CD4-positive, alpha-beta T cell treated with Interleukin-21 for 1 hour (primary cell): ENCODE measurements around the gene CNOT11.
"Not testable (repeated sequence)": the region's sequence is repeated elsewhere in the genome, so short reads cannot be mapped to it uniquely, and the experiment has no call there.

ENCODE experiments used
- DNase-seq: peaks from one replicate; pipeline ENCODE4 v3.0.0-alpha.2; 2020

CNOT11 gene

DNA sequence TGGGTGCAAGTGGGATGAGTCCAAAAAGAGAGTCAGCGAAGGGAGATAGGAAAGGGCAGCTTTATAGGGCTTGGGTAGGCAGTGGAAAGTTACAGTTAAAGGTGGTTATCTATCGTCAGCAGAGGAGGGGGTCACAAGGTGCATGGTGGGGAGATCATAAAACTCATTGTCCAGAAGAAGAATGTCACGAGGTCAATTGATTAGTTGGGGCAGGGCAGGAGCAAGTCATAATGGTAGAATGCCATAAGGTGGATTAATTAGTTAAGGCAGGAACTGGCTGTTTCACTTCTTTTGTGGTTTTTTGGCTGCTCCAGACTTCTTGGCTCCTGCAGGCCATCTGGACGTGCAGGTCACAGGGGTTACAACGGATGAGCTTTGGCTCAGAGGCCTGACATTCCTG, 3.9 kb upstream of the CNOT11 start:
- DNase-seq, result not testable (repeated sequence)

DNA sequence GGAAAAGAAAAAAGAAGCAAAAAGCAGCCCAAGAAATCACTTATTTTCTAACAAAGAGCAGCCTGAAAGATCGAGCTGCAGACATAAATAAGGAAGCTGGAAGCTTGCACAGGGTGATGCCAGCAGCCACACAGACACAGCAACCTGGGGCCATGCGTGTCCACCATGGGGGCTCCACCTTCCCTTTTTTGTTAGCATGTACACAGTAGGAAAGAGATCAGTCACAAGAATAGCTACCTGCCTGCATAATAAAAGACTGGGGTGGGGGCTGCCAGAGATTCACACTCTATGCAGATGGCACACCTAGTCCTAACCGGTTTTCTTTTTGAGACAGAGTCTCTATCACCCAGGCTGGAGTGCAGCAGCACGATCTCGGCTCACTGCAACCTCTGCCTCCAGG, 2.9 kb upstream of the CNOT11 start:
- no peak for DNase-seq

DNA sequence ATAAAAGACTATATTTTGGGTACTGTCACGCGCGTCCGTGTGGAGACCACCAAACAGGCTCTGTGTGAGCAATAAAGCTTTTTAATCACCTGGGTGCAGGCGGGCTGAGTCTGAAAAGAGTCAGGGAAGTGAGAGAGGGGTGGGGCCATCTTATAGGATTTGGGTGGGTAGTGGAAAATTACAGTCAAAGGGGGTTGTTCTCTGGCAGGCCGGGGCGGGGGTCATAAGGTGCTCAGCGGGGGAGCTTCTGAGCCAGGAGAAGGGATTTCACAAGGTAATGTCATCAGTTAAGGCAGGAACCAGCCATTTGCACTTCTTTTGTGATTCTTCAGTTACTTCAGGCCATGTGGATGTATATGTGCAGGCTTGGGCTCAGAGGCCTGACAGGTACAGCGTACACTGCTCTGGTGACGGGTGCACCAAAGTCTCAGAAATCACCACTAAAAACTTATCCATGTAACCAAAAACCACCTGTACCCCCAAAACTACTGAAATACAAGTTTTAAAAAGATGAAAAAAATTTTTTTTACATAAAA, 1.4 kb upstream of the CNOT11 start:
- not testable (repeated sequence) for DNase-seq

DNA sequence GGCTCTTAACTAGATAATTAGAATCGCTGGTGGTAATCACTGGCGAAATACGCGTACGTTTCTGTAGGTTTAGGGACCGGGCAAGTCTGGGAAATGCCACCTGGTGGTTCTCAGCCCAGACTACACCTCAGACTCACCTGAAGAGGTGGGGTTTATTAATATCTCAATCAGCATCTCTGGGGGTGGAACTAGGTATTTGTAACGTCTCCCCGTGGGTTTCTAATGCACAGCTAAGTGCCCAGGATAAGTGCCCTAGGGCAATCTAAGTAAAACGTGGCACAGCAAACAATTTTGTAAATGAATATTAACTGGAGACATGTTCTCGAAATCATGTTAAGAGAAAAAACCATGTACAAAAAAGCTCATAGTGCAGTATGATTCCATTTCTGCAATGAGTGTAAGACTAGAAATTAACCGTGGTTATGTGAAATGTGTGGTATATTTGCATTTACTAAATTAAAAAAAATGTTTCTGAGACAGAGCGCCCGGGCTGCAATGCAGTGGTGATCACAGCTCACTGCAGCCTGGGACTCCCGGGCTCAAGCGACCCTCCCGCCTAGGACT, 760 bp upstream of the CNOT11 start:
- DNase-seq, result peak; percentile 56

DNA sequence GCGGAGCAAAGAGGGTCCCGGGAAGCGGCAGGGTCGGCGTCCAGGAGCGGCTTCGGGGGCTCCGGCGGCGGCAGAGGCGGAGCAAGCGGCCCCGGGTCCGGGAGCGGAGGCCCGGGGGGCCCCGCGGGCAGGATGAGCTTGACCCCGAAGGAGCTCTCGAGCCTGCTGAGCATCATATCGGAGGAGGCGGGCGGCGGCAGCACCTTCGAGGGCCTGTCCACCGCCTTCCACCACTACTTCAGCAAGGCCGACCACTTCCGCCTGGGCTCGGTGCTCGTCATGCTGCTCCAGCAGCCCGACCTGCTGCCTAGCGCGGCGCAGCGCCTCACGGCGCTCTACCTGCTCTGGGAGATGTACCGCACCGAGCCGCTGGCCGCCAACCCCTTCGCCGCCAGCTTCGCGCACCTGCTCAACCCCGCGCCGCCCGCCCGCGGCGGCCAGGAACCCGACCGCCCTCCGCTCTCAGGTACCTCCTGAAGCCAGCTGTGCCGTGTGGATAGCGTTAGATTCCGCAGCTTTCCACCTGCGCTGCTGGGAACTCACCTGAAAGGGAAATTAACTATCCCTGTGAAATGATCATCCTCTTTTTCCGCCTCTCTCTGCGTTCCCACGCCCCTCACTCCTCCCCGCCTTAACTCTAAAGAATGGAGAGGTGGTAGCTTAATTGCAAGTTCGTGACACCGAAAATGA, 472 bp downstream of the CNOT11 start:
- DNase-seq, result peak; percentile 84

DNA sequence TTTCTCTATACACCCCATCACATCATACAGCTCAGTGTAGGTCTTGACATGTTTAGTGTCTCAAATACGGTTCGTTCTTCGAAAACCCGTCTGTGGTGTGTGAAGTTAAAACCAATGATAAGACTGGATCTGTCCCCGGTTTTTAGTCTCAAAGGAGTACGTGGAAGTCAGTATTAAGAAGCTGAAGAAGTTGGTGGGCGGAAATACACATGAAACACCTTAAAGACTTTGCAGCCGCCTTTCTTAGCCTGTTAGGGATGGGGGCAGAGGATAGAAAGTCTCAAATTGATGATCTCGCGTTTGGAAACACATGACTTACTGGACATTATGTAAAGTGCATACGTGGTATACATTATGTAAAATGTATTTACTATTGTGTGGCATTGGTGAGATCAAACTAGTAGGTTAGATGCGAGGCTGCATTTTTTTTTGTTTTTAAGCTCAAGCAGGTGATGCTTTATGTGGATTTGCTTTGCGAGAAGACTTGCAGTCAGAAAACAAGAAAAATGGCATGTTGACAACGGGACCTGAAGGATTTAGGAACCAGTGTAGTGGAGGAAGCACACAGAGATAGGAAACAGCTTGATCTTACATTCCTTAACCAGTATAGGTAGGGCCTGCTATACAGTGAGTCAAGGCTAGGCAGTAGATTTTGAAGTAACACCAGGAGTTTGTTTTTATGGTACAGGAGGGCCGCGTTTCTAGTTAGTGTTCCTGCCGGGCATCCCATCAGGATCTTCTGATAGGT, 1.2 kb downstream of the CNOT11 start:
- DNase-seq, result peak; percentile 34

DNA sequence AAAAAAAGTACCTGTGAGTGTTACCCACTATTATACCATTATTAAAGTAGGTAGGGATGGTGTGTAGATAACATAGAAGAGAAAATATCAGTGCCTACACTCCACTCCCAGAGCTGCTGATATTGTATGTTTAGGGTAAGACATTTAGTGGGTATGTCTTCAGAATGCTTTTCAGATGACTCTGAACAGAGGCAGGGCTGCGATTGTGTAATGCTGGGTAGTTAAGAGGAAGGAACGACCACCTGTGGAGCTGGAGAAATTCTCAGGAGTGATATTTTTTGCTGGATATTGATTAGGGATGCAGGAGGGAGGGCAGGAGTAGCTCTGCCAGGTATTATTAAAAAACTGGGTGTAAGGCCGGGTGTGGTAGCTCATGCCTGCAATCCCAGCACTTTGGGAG, 2.8 kb downstream of the CNOT11 start:
- DNase-seq, result no peak

DNA sequence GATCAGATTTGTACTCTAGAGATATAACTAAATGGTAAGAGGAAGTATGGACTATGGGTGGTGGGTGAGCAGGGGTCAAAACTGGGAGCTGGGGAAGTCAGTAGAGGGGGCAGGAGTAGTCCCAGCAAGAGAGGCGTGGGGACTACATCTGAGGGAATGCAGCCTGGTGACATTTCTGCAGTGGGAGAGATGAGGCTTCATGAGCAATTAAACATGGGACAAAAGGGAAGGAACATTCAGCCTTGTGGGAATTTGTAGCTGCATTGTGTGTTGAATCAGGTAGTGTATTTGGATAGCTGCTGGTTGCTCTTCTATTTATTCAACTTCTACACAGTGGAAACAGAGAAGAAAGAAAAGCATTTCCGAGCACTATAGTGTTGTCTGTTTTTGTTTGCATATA, 3.6 kb downstream of the CNOT11 start:
- no peak for DNase-seq

DNA sequence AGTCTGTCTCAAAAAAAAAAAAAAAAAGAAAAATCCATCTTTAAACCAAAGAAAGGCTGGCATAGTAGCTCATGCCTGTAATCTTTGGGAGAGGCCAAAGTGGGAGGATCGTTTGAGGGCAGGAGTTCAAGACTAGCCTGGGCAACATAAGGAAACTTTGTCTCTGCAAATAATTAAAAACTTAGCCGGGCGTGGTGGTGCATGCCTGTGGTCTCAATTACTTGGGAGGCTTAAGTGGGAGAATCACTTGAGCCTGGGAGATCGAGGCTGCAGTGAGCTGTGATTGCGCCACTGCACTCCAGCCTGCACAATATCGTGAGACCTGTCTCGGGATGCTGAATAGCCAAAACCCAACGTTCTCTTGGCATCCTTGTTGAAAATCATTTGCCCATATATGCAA, 6.1 kb downstream of the CNOT11 start:
- no peak for DNase-seq

DNA sequence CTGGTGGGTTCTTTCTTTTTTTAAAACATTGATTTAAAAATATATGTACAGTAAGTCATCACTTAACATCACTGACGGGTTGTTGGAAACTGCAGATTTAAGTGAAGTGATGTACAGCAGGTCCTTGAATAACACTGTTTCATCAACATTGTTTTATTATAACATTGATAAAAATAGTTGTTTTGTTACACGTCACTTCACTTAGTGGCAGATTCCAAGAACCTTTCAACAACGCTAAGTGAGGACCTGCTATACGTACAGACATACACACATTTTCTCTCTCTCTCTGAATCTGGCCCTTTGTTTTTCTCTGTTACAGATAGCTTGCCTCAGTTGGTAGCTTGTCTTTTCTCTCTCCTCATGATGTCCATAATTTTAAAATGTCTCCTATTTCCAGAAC, 9.5 kb downstream of the CNOT11 start:
- no peak for DNase-seq

DNA sequence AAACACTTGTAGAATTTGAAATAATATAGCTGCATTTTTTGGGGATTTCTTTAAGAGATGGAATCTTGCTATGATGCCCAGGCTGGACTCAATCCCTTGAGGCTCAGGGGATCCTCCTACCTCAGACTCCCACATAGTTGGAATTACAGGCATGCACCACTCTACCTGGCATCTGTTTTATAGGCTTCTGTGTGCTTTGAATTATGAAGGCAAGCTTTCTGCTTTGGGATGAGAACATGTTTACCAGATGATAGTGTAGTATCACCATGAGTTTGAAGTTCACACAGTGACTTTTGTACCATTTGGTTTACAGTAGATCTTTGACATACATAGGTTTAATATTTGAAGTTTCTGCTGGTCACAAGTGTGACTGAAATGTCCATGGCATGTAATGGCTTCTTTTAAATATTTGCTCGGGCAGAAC, 10.7 kb downstream of the CNOT11 start:
- no peak for DNase-seq

DNA sequence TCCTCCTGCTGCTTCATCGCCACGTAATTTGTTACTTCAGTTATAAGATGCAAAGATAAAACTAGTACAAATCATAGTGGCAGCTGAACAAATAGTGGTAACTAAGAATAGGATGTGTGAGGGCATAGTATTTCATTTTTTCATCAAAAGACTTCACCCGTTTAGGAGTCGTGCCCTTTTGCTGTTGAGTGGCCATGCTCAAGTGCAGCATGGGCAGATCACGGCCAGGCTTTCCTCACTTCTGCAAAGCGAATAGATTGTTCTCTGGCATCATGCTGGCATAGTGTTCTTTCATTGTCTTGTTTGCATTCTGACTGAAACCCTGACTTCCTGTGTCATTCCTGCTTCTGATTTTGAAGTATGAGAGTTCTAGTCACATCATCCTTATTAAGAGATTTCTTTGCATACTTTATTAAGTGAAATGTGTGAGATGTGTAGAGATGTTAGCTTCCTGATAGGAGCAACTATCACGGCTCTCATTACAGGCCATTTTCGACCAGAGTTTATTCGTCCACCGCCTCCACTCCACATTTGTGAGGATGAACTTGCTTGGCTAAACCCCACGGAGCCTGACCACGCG, 11.8 kb downstream of the CNOT11 start:
- no peak for DNase-seq

DNA sequence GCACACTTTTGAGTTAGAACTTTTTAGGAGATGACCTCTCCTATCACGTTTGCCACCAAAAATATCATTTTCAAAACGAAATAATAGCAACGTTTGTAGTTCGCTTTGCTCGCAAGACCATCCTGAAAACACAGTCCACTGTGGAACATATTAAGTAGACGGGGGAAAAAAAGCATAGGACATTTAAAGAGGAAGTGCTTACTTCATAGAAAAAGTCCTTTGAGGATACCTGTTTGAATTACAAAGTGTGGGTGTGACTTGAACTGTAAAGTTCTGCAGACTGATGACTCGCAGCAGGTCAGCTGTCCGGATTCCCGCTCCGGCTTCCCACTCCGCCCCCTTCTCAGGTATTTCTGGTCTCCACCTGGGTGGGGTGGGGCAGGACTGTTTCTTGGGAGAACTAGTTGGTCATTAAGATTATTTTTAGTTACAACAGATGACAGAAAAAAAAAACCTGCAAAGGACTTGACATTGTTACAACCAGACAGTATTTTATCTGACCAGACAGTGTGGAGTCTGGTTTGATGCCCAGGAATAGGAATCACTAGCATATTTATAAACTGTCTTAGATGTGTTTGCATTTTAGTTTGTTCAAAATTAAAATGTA, 13.3 kb downstream of the CNOT11 start:
- no peak for DNase-seq

DNA sequence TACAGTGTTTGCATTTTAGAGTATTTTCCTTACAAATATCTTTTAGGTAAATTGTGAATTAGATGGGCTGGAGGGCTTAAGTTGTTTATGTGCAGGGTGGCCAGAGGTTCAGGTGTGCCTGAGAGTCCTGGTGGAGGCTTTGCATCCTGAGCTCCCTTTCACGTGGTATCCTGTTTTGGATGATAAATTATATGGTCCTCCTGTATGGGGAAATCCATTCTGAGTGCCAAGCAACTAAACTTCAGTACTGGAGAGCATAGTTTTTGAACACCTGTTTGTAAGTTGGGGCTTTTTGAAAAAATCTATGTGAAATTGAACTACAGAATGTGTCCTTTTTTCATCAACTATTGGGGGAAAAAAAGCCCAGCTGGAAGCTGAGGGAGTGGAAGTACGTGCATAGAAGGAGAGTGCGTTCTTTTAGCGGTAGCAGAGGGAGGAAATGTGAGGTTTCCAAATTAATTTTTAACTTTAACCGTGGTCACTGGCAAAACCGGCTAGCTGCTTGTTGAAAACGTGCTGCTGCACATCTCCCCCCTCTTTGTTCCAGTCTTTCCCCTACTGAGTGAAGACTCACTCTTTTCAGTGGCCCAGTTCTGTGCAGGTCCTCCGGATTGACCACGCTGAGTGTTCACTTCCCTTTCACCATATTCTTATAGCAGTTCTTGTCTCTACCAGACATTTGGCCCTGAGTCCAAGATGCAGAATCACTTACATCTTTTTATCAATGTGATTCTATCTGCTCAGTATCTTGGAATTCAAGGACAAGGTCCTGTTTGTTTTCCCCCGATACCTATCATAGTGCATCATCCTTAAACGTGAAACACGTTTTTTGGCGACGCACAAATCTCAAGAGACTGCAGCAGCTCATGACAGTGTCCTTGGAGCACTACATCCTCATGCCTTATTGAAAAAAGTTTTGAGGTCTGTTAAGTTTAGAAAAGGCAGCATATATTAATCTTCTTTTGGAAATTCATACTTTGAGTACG, 15.3 kb downstream of the CNOT11 start:
- no peak for DNase-seq

DNA sequence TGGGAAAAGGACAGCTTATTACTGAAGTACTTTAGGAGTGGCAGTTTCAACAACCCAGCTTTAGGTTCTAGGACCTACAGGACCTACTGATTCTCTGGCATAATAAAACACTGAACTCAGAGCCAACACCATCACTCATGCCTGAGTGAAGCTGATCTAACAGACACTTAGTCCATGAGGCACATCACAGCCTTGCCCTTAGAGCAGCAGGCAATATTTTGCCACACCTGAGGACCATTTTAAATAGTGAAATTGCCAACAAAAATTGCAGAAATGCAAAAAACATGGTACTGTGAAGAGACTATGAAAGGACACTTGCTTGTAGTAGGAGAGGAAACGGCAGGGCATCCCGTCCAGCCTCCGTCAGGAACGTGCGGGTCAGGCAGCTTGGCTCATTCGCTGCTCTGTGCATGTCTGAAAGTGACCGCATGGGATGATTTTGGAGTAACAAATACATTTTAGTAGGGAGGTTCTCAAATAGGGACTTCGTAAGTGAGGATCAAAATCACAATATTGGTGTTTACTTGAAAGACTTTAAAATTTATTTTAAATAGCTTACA, 18.1 kb downstream of the CNOT11 start:
- DNase-seq, result no peak

DNA sequence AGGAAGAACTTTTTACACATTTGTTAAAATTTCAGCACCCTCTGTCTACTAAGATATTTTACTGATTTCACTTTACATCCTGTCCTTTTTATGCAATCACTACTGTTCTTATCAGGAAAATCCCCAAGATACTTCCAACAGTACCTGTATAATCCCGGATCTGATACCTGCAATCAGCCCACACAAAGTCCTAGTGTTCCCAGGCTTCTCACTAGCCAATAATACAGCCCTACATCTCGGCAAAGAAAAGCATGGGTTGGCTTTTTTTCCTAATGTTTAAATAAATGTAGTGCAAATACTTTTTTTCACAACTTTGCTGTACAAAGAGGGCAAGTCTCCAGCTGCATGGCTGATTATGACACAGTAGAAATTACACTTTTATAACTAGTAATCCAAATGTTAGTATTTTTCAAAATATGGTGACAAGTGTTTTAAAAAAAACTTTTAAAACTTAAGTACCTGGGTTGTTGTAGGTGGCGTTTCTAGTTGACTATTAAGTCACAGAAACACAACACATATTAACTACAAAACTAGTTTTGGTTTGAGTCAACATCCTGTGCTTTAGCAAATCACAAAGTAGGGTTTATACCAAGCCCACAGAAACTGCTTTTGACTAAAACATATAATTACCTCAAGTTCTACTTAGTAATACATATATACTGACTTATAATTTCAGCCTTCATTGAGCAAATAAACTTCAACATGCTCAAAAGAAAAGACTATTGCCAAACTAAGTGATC, 19.5 kb downstream of the CNOT11 start:
- DNase-seq, result peak; percentile 22

DNA sequence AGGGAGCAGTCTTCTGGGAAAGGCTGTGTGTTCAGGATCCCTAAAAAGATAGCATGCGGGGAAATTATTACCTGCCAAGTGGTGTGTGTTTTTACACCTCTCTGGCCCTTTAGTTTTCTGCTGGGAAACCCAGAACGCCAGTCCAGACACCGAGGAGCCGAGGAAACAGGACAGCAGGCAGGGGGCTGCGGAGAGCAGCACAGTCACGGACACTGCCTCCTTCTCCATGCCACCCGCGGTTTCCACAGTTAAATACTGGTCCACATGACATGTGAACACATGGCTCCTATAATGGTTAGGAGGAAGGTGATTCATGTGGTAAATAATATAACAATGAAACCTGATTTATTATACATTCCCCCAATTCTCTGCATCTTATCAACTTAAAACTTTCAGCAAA, 20.4 kb downstream of the CNOT11 start:
- no peak for DNase-seq

DNA sequence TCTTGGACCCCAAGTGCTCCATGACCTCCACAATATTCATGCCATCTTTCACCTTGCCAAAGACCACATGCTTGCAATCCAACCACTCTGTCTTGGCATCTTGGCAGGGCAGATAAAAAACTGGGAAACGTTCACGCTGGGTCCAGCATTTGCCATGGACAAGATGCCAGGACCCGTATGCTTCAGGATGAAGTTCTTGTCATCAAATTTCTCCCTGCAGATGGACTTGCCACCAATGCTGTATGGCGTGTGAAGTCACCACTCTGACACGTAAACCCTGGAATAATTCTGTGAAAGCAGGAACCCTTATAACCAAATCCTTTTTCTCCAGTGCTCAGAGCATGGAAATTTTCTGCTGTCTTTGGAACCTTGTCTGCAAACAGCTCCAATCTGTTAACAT, 21.5 kb downstream of the CNOT11 start:
- DNase-seq, result no peak

DNA sequence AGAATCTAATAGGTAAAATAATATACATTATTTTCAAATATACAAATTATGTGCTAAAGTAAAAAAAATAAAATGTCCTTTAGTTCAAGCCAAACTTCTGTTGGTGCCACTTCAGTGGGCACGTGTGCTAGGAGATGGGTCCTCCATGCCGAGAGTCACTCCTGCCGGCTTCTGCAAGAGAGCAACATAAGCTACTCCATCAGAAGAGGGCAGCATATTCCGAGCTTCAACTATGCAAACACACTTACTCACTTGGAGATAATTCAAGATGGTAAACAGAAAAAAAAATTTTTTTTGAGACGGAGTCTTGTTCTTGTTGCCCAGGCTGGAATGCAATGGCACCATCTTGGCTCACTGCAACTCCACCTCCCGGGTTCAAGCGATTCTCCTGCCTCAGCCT, 24.4 kb downstream of the CNOT11 start:
- DNase-seq, result no peak

DNA sequence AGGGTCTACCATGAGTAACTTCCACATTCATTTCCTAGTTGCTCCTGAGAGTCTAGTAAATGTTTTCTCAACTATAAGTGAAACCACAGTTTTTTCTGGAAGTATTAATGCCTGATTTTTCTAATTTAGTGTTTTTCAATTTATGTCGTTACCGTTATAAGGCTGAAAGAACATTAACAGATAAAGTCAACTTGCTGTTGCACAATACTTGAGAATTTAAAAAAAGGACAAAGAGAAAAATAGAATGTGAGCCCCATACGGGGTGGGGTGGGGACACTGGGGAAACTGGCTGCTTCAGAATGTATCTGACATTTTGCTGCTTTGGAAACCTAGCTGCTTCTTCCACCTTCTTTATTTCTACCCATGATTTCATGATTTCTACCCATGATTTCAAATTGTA, 26.2 kb downstream of the CNOT11 start:
- DNase-seq, result no peak

DNA sequence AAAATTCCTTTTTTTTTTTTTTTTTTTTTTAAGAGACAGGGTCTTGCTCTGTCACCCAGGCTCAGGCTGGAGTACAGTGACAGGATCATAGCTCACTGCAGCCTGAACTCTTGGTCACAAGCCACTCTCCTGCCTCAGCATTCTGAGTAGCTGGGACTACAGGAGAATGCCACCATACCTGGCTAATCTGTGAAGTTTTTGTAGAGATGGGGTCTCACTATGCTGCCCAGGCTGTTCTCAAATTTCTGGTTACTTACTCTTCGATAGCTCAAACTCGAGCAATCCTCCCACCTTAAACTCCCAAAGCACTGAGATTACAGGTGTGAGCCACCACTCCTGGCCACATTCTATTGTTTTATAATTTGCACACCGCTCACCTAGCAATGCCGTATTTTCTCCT, 28.8 kb downstream of the CNOT11 start:
- DNase-seq, result no peak
